ENCODE measurements around the gene SYNDIG1.

The SYNDIG1 gene

DNA sequence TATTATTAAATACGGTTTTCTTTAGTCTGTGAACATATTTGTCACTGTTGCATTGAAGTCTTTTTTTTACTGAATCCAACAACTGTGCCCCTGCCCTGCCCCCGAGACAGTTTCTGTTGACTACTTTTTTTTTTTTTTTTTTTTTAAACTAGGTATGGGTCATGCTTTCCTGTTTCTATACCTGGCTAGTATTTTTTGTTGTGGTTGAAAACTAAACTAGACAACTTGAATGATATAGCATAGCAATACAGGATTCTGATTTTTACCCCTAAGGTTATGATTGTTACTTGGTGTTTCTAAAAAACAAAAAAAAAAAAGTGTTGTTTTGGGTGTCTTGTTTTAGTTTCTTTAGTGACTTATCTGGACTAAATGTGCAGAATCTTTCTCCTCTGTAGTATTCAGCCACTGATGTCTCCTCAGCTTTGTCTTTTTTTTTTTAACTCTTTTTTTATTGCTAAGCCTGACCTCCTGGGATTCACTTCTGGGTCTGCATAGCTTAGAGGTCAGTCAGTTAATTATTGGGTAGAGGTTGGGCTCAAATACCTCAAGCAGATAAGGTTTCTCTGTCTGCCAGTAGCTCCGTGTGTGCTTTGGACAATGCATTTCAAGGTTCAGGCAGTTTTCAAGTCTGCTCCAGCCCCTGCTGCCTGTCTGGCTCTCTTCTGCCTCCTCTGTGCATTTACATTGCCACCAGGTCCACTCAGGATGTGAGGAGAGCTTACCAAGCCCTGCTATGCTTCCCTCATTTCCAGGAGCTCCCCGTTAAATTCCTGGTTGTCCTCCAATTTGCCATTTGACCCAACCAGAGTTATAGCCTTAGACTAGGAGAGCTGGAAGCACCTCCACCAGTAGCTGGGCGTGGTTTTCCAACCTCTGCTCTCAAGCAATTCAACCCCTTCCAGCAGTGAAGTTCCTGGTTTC, 91.4 kb downstream of the SYNDIG1 start:
- TF ChIP-seq, protein P1, sequence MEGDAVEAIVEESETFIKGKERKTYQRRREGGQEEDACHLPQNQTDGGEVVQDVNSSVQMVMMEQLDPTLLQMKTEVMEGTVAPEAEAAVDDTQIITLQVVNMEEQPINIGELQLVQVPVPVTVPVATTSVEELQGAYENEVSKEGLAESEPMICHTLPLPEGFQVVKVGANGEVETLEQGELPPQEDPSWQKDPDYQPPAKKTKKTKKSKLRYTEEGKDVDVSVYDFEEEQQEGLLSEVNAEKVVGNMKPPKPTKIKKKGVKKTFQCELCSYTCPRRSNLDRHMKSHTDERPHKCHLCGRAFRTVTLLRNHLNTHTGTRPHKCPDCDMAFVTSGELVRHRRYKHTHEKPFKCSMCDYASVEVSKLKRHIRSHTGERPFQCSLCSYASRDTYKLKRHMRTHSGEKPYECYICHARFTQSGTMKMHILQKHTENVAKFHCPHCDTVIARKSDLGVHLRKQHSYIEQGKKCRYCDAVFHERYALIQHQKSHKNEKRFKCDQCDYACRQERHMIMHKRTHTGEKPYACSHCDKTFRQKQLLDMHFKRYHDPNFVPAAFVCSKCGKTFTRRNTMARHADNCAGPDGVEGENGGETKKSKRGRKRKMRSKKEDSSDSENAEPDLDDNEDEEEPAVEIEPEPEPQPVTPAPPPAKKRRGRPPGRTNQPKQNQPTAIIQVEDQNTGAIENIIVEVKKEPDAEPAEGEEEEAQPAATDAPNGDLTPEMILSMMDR (IDR thresholded peaks at IDR 0.05; ENCODE audit: insufficient read depth, missing control alignments), result no peak
- DNase-seq (ENCODE audit: insufficient read length, low spot score), result no peak
- no peak for FAIRE-seq

DNA sequence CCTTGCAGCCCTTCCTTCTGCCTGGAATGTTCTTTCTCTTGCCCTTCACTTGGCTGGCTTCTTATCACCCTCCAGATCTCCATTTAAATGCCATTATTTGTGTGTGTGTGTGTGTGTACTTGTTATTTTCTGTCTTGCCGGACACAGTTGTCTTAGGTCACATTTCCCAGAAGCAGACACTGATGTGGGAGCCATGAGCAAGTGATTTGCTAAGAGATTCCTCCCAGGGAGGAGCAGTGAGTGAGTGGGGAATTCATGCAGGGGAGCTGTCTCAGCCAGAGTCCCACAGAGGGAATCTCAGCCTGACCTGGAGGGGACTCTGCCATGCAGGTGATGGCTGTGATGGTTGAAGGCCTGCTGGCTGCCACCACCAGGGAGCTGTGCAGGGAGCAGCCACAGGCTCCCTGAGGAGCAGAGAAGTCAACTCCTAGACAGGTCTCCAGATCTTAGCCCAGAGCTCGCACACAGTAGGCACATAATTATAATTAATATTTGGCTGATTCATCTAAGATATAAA, 96.5 kb downstream of the SYNDIG1 start:
- DNase-seq (ENCODE audit: insufficient read length, low spot score) (no peak), FAIRE-seq (no peak)
- TF ChIP-seq, protein P1 (IDR thresholded peaks at IDR 0.05; ENCODE audit: insufficient read depth, missing control alignments), result no peak

DNA sequence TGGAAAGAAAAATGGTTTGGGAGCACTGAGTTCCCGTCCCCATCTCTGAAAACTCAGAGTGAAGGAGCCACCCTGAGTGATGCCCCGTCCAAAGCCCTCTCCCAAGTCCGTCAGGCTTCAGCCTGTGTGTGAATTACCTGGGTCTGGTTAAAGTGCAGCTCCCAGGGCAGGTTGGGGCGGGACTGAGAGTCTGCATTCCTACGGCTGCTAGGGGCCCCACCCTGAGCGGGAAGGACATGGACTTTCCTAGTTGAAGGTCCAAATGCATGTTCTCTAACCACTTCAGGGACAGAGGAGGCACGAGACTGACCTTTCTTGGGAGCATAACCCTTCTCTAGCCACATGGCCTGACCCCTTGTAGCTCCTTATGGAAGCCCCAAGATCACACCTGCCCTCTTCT, 97.2 kb downstream of the SYNDIG1 start:
- FAIRE-seq, result no peak

DNA sequence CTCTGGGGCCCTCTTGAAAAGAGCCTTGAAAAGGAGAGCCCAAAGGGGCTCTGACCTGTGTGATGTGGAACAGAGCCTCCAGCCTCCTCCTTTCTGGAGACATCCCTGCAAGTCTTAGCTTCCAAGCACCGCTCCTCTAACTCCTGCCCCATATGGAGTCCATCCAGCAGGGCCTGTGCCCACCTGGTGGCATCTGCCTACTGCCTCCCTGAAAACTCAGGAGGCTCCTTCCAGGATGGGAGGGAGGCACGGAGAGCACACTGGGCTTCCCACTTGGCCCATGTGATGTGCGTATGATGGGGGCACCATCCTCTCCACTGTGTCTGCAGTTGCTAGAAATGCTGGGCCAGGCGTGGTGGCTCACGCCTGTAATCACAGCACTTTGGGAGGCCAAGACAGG, 98.1 kb downstream of the SYNDIG1 start:
- FAIRE-seq, result no peak
- TF ChIP-seq, protein P1 (IDR thresholded peaks at IDR 0.05; ENCODE audit: insufficient read depth, missing control alignments), result no peak

More for the DNA sequence above, 97.2 kb downstream of the SYNDIG1 start:
- no peak for DNase-seq (ENCODE audit: insufficient read length, low spot score)
- TF ChIP-seq, protein P1 (IDR thresholded peaks at IDR 0.05; ENCODE audit: insufficient read depth, missing control alignments), result no peak

DNA sequence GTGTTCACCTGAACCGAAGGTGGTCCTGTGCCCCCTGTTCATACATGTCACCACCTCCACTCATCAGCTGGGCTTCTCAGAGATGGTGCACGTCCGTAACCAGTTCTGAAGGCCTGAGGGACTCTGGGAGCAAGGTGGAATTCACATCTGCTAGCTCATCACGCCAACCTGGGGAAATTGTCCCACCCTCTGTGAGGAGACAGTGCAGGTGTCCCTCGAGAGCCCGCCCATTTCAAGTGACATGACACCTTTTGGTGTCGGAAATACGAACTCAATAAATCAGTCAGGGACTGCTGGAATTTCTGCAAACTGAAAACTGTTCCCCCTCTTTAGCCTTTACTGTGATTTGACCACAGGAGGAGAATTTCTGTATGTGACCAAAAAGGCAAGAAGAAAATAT, 99.4 kb downstream of the SYNDIG1 start:
- TF ChIP-seq, protein P1 (IDR thresholded peaks at IDR 0.05; ENCODE audit: insufficient read depth, missing control alignments), result no peak
- no peak for DNase-seq (ENCODE audit: insufficient read length, low spot score)
- FAIRE-seq, result no peak

More for the DNA sequence above, 98.1 kb downstream of the SYNDIG1 start:
- DNase-seq (ENCODE audit: insufficient read length, low spot score), result no peak

DNA sequence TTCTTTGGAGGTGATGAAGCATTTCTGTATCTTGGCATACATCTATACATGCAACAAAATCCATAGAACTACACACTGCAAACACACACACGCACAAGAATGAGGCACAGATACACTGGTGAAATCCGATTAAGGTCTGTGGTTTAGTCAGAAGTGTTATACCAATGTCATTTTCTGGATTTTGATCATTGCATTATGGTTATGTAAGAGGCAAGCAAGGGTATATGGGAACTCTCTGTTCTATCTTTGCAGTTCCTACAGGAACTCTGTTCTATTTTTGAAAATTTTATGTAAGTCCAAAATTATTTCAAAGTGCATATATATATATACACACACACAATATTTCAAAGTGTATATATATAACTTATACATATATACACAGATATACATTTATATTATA, 101.7 kb downstream of the SYNDIG1 start:
- DNase-seq (ENCODE audit: insufficient read length, low spot score) (no peak), FAIRE-seq (no peak)
- TF ChIP-seq, protein P1 (IDR thresholded peaks at IDR 0.05; ENCODE audit: insufficient read depth, missing control alignments), result no peak

DNA sequence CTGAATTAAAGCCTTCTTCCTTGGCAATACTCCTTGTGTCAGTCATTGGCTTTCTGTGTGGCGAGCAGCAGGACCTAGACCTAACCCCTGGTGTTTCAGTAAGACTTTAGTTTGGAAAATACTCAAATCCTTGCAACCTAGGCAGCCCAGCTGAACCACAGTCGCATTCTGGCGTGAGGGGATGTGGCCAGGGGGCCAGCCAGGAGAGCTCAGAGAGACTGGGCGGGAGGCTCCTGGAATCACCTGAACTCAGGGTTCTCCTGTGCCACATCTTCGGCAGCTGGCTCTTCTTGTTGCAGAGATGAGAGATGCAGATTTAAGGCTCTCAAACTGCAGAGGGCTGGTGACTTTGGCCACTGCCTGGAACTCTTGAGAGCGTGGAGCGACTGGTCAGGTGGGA, 102.7 kb downstream of the SYNDIG1 start:
- no peak for FAIRE-seq
- DNase-seq (ENCODE audit: insufficient read length, low spot score), result no peak
- TF ChIP-seq, protein P1 (IDR thresholded peaks at IDR 0.05; ENCODE audit: insufficient read depth, missing control alignments), result no peak

Measured in D721Med (cell line).